WTC11 (cell line): ENCODE results near the gene LHX2.

ENCODE experiments used
- ESRRA ChIP-seq: sonication (generic); formaldehyde crosslinking; IDR thresholded peaks from 2 replicates; pipeline ENCODE4 v1.8.1; 2022; ENCODE audit warnings: mild to moderate bottlenecking, missing genetic modification reagents, borderline replicate concordance
- NR1H2 ChIP-seq: sonication (generic); formaldehyde crosslinking; IDR thresholded peaks from 2 replicates; pipeline ENCODE4 v1.9.0; 2021; ENCODE audit warnings: mild to moderate bottlenecking, moderate library complexity, missing genetic modification reagents

- TF ChIP-seq NR1H2 (CRISPR knock-in tag): no peak
- no peak for TF ChIP-seq ESRRA (CRISPR knock-in tag)
These were observed 1.3 kb upstream of the LHX2 start for GRCh38 chr9:124010303-124010664.
